HL-60 (cell line): ENCODE results near the gene ZNF318.

ENCODE experiments used
- DNase-seq, 2 experiments: peaks; one replicate each; pipeline ENCODE4 v3.0.0-alpha.2; 2010 to 2020; ENCODE audit warnings: low read depth in 1 of 2, low spot score in 1 of 2
- H3K27ac ChIP-seq: fragments of 250-450 bp; sonication (Bioruptor Pico); replicated peaks from 2 replicates; pipeline ENCODE4 v1.5.1; 2020; ENCODE audit warnings: mild to moderate bottlenecking, moderate library complexity
- H3K27me3 ChIP-seq: fragments of 250-450 bp; sonication (Bioruptor Pico); 2 replicates; pipeline ENCODE4 v1.5.1; 2021; ENCODE audit warnings: mild to moderate bottlenecking, moderate library complexity; ENCODE audit not compliant: insufficient read depth, poor library complexity, severe bottlenecking
- H3K4me3 ChIP-seq: replicated peaks from 2 replicates; pipeline ENCODE4 v1.5.1; 2011; ENCODE audit warnings: mild to moderate bottlenecking, control low read depth, low read length; ENCODE audit not compliant: insufficient read depth
- CTCF ChIP-seq: IDR thresholded peaks from one replicate; pipeline ENCODE4 v1.5.1; 2011; ENCODE audit warnings: low read length, control low read depth, inconsistent platforms; ENCODE audit not compliant: insufficient read depth
- GABPA ChIP-seq: IDR thresholded peaks from 2 replicates; pipeline ENCODE4 v1.6.1; 2012; ENCODE audit warnings: low read depth
- POLR2AphosphoS5 ChIP-seq: IDR thresholded peaks from 2 replicates; pipeline ENCODE4 v1.6.1; 2012; ENCODE audit warnings: low read depth
- SPI1 ChIP-seq: IDR thresholded peaks from 2 replicates; pipeline ENCODE4 v1.6.1; 2012; ENCODE audit warnings: low read depth, mild to moderate bottlenecking, borderline replicate concordance
- TF ChIP-seq, protein P1 (sequence below): IDR thresholded peaks from 2 replicates; pipeline ENCODE4 v1.6.1; 2012; ENCODE audit warnings: low read depth; ENCODE audit not compliant: insufficient replicate concordance

Gene ZNF318

DNA sequence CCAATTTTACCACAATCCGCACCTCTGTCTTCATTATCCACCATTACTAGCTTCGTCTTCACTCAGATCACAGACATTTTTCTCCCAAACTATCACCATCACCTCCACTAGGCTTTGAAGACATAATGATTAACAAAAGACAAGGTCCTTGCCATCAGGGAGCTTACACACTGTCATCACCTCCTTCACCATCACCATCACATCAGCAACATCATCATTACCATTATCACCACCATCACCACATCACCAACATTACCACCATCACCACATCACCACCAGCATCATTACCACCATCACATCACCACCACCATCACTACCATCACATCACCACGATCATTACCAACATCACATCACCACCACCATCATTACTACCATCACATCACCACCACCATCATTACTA, 75.7 kb downstream of the ZNF318 start:
- Histone ChIP-seq H3K27me3 (peaks cover 6% of the 10 kb centered on the region), H3K27ac (no peak overlapping the region), H3K4me3 (no peak overlapping the region)
- no peak for DNase-seq
- TF ChIP-seq CTCF (no peak), SPI1 (no peak), GABPA (no peak), POLR2AphosphoS5 (no peak)
- TF ChIP-seq, protein P1, sequence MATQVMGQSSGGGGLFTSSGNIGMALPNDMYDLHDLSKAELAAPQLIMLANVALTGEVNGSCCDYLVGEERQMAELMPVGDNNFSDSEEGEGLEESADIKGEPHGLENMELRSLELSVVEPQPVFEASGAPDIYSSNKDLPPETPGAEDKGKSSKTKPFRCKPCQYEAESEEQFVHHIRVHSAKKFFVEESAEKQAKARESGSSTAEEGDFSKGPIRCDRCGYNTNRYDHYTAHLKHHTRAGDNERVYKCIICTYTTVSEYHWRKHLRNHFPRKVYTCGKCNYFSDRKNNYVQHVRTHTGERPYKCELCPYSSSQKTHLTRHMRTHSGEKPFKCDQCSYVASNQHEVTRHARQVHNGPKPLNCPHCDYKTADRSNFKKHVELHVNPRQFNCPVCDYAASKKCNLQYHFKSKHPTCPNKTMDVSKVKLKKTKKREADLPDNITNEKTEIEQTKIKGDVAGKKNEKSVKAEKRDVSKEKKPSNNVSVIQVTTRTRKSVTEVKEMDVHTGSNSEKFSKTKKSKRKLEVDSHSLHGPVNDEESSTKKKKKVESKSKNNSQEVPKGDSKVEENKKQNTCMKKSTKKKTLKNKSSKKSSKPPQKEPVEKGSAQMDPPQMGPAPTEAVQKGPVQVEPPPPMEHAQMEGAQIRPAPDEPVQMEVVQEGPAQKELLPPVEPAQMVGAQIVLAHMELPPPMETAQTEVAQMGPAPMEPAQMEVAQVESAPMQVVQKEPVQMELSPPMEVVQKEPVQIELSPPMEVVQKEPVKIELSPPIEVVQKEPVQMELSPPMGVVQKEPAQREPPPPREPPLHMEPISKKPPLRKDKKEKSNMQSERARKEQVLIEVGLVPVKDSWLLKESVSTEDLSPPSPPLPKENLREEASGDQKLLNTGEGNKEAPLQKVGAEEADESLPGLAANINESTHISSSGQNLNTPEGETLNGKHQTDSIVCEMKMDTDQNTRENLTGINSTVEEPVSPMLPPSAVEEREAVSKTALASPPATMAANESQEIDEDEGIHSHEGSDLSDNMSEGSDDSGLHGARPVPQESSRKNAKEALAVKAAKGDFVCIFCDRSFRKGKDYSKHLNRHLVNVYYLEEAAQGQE: no peak

- DNase-seq: no peak
- TF ChIP-seq CTCF: no peak
- TF ChIP-seq GABPA: no peak
- TF ChIP-seq SPI1: no peak
- TF ChIP-seq, protein P1: no peak
- TF ChIP-seq POLR2AphosphoS5: no peak
Measured at GRCh38 chr6:43292763-43293318, 76.6 kb downstream of the ZNF318 start.

GRCh38 chr6:43292341-43292740, 77.1 kb downstream of the ZNF318 start:
- H3K27me3 ChIP-seq: no peaks in the 10 kb centered on the region
- no peak for DNase-seq
- no peak overlapping the region for H3K27ac ChIP-seq
- TF ChIP-seq POLR2AphosphoS5 (no peak), CTCF (no peak), GABPA (no peak)
- no peak overlapping the region for H3K4me3 ChIP-seq

More at GRCh38 chr6:43292763-43293318, 76.6 kb downstream of the ZNF318 start:
- Histone ChIP-seq H3K27ac (no peak overlapping the region), H3K4me3 (no peak overlapping the region), H3K27me3 (peaks cover under 1% of the 10 kb centered on the region)

DNA sequence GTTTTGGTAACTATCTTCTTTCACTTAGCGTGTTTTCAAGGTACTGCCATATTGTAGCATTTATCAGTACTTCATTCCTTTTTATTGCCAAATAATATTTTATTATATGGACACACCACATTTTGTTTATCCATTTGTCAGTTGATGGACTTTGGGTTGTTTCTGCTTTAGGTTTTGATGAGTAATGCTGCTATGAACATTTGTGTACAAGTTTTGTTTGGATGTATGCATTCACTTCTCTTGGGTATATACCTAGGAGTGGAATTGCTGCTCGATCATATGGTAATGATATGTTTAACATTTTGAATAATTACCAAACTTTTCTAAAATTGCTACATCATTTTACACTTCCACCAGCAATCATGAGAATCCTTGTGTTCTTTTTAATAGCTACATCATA, 77.7 kb downstream of the ZNF318 start:
- TF ChIP-seq GABPA: no peak
- no peak for TF ChIP-seq SPI1
- TF ChIP-seq, protein P1: no peak
- no peak for TF ChIP-seq POLR2AphosphoS5
- TF ChIP-seq CTCF: no peak
- Histone ChIP-seq H3K27me3 (peaks cover under 1% of the 10 kb centered on the region), H3K4me3 (no peak overlapping the region), H3K27ac (no peak overlapping the region)
- no peak for DNase-seq
